MM.1S (cell line): Measurements from ENCODE around the gene TPRN.

Experiments used
- DNase-seq: peaks from one replicate; pipeline ENCODE4 v3.0.0-alpha.2; 2015
- H2AFZ ChIP-seq: fragments of 300-600 bp; sonication (generic); 2 replicates; pipeline ENCODE4 v1.6.0; 2016; ENCODE audit warnings: antibody characterized with exemption, low read length
- H3F3A ChIP-seq: fragments of 300-600 bp; sonication (generic); 2 replicates; pipeline ENCODE4 v1.6.1; 2016; ENCODE audit warnings: mild to moderate bottlenecking, antibody characterized with exemption, low read length, moderate library complexity, mixed read lengths; ENCODE audit not compliant: insufficient read depth
- H3K27ac ChIP-seq: fragments of 300-600 bp; sonication (generic); 2 replicates; pipeline ENCODE4 v1.5.1; 2016; ENCODE audit warnings: mild to moderate bottlenecking, low read length
- H3K27me3 ChIP-seq: fragments of 300-600 bp; sonication (generic); replicated peaks from 2 replicates; pipeline ENCODE4 v1.6.0; 2016; ENCODE audit warnings: low read length; ENCODE audit not compliant: insufficient read depth
- H3K36me3 ChIP-seq: fragments of 300-600 bp; sonication (generic); replicated peaks from 2 replicates; pipeline ENCODE4 v1.6.1; 2016; ENCODE audit warnings: mild to moderate bottlenecking, low read length, mixed read lengths; ENCODE audit not compliant: insufficient read depth
- H3K4me1 ChIP-seq: fragments of 300-600 bp; sonication (generic); 2 replicates; pipeline ENCODE4 v1.6.1; 2016; ENCODE audit warnings: low read length, mixed read lengths
- H3K4me2 ChIP-seq: fragments of 300-600 bp; sonication (generic); 2 replicates; pipeline ENCODE4 v1.6.0; 2016; ENCODE audit warnings: low read depth, low read length
- H3K4me3 ChIP-seq: fragments of 300-600 bp; sonication (generic); 2 replicates; pipeline ENCODE4 v1.5.1; 2016; ENCODE audit warnings: low read length, mixed read lengths
- H3K79me2 ChIP-seq: fragments of 300-600 bp; sonication (generic); 2 replicates; pipeline ENCODE4 v1.6.1; 2016; ENCODE audit warnings: mixed run types, low read length, mixed read lengths
- H3K9ac ChIP-seq: fragments of 300-600 bp; sonication (generic); 2 replicates; pipeline ENCODE4 v1.6.1; 2016; ENCODE audit warnings: low read length, mixed read lengths
- H3K9me2 ChIP-seq: fragments of 300-600 bp; sonication (generic); replicated peaks from 2 replicates; pipeline ENCODE4 v1.6.1; 2016; ENCODE audit warnings: mild to moderate bottlenecking, low read length, mixed read lengths; ENCODE audit not compliant: insufficient read depth
- H3K9me3 ChIP-seq: fragments of 300-600 bp; sonication (generic); replicated peaks from 2 replicates; pipeline ENCODE4 v1.6.1; 2016; ENCODE audit warnings: mild to moderate bottlenecking, low read length, mixed read lengths; ENCODE audit not compliant: insufficient read depth
- H4K20me1 ChIP-seq: fragments of 300-600 bp; sonication (generic); 2 replicates; pipeline ENCODE4 v1.6.1; 2016; ENCODE audit warnings: mild to moderate bottlenecking, low read length, moderate library complexity, mixed read lengths; ENCODE audit not compliant: insufficient read depth
- CTCF ChIP-seq: fragments of 300-600 bp; sonication (generic); IDR thresholded peaks from 2 replicates; pipeline ENCODE4 v1.5.1; 2016; ENCODE audit warnings: antibody characterized with exemption, low read length, mixed read lengths
- EZH2 ChIP-seq: fragments of 300-600 bp; sonication (generic); optimal IDR thresholded peaks from 2 replicates; pipeline ENCODE3; 2017; ENCODE audit warnings: low read depth, mild to moderate bottlenecking, antibody characterized with exemption, low read length, mixed read lengths
- EZH2phosphoT487 ChIP-seq: fragments of 300-600 bp; sonication (generic); IDR thresholded peaks from 2 replicates; pipeline ENCODE4 v1.6.1; 2018; ENCODE audit warnings: antibody characterized with exemption, low read length

Gene TPRN

GRCh38 chr9:137160054-137160425, 40.5 kb downstream of the TPRN start:
- H3K27me3 ChIP-seq: peaks cover 61% of the 10 kb centered on the region
- H3K36me3 ChIP-seq: no peaks in the 10 kb centered on the region
- no peak for DNase-seq
- no peak overlapping the region for H3K9ac ChIP-seq
- peaks cover 23% of the 10 kb centered on the region for H3K4me1 ChIP-seq
- H3K27ac ChIP-seq: no peak overlapping the region
- no peaks in the 10 kb centered on the region for H3F3A ChIP-seq
- H3K4me2 ChIP-seq: no peak overlapping the region
- no peaks in the 10 kb centered on the region for H4K20me1 ChIP-seq
- TF ChIP-seq EZH2 (no peak), EZH2phosphoT487 (no peak), CTCF (no peak)
- H3K79me2 ChIP-seq: no peaks in the 10 kb centered on the region
- H2AFZ ChIP-seq: no peak overlapping the region
- no peaks in the 10 kb centered on the region for H3K9me3 ChIP-seq
- H3K4me3 ChIP-seq: no peak overlapping the region
- no peaks in the 10 kb centered on the region for H3K9me2 ChIP-seq

- H3K4me3 ChIP-seq: no peak overlapping the region
- no peaks in the 10 kb centered on the region for H3K79me2 ChIP-seq
- no peaks in the 10 kb centered on the region for H4K20me1 ChIP-seq
- TF ChIP-seq CTCF (no peak), EZH2phosphoT487 (no peak), EZH2 (no peak)
- H3F3A ChIP-seq: no peaks in the 10 kb centered on the region
- DNase-seq: peak; percentile 7
- no peaks in the 10 kb centered on the region for H3K9me3 ChIP-seq
- no peak overlapping the region for H3K9ac ChIP-seq
- no peaks in the 10 kb centered on the region for H3K36me3 ChIP-seq
- H2AFZ ChIP-seq: peak overlapping the region; percentile 4; the same call in 1 of the 2 replicates
- H3K27ac ChIP-seq: no peak overlapping the region
- no peaks in the 10 kb centered on the region for H3K9me2 ChIP-seq
- peaks cover 23% of the 10 kb centered on the region for H3K4me1 ChIP-seq
- H3K27me3 ChIP-seq: peaks cover 60% of the 10 kb centered on the region
- H3K4me2 ChIP-seq: peak overlapping the region; percentile 52; the same call in 1 of the 2 replicates
Observed at GRCh38 chr9:137159105-137160053, 41.2 kb downstream of the TPRN start.

DNA sequence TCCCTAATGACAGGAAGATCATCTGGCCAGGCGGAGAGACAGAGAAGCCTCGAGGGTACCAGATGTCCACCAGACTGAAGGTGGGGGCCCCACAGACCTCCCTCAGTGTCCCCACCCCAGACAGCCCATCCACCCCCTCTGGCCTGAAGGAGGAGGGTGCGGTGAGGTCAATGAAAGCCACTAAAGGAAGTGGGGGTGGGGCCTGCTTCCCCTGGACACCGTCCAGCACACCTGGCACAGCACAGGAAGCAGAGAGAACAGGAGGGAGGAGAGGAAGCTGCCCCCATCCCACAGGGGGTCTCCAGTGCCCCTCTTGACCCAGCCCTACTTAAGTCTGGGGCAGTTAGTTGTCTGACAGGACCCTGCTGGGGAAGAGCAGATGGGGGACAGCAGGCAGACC, 41.9 kb downstream of the TPRN start:
- no peaks in the 10 kb centered on the region for H4K20me1 ChIP-seq
- H3K4me2 ChIP-seq: peak overlapping the region; percentile 52; the same call in 1 of the 2 replicates
- no peak overlapping the region for H3K9ac ChIP-seq
- no peaks in the 10 kb centered on the region for H3K9me3 ChIP-seq
- H3K36me3 ChIP-seq: no peaks in the 10 kb centered on the region
- 0 out of 2 replicates have a peak overlapping the region, but pooled peaks have one; percentile 4 for H2AFZ ChIP-seq
- H3K4me1 ChIP-seq: peaks cover 23% of the 10 kb centered on the region
- H3F3A ChIP-seq: no peaks in the 10 kb centered on the region
- H3K4me3 ChIP-seq: no peak overlapping the region
- no peaks in the 10 kb centered on the region for H3K79me2 ChIP-seq
- DNase-seq: peak; percentile 3
- H3K27ac ChIP-seq: no peak overlapping the region
- H3K27me3 ChIP-seq: peaks cover 52% of the 10 kb centered on the region
- no peaks in the 10 kb centered on the region for H3K9me2 ChIP-seq
- TF ChIP-seq CTCF (no peak), EZH2phosphoT487 (no peak), EZH2 (no peak)
